ENCODE measurements around the gene SDK1. TPM values are rescaled to one million over a fixed set of nuclear protein-coding genes. Genes with fewer than 3 reads are reported as not detected.

Gene SDK1
- polyA plus RNA-seq, 2 of the 4 experiments (the other 2 are of a cell fraction), result 0.12 to 0.28 TPM

DNA sequence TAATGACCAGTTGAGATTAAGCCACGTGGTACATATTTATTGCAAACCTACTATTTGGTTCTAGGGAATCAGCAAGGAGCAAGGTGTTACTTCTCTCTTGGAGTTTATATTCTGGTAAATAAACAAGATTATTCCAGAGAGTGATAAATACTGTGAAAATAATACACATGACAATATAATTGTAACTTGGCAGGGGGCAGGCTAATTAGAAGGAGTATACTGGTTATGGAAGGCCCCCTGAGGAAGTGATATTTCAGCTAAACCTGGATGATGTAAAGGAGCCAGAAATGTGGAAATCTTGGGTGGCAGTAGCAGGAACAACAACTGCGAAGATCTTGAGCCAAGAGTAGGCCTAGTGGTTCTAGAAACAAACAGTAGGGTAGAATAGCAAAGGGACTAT lies 111.8 kb downstream of the SDK1 start:
- H3K4me2 ChIP-seq, result no peak overlapping the region
- no peak for ATAC-seq
- DNase-seq (ENCODE audit: low read depth in 1 of 2, low spot score in 1 of 2), result no peak
- 6% methylated on average over 2 of the region's 2 CpGs for WGBS (ENCODE audit: missing lambda C conversion rate)
- H3K4me3 ChIP-seq, result no peak overlapping the region
- CTCF ChIA-PET, result interaction anchor here (0.8 kb wide), 1 partner anchor 69 kb away, joined by 3 read pairs; no protein-coding TSS in a partner anchor
- no peak for FAIRE-seq
- no peak overlapping the region for H3K27ac ChIP-seq
- H3K9me3 ChIP-seq, result no peaks in the 10 kb centered on the region
- POLR2A ChIA-PET, result no interaction called here
- H3K4me1 ChIP-seq, result no peaks in the 10 kb centered on the region
- no peak for TF ChIP-seq TP53 (CRISPR knock-in tag; IDR thresholded peaks at IDR 0.05)
- TF ChIP-seq, protein P1, sequence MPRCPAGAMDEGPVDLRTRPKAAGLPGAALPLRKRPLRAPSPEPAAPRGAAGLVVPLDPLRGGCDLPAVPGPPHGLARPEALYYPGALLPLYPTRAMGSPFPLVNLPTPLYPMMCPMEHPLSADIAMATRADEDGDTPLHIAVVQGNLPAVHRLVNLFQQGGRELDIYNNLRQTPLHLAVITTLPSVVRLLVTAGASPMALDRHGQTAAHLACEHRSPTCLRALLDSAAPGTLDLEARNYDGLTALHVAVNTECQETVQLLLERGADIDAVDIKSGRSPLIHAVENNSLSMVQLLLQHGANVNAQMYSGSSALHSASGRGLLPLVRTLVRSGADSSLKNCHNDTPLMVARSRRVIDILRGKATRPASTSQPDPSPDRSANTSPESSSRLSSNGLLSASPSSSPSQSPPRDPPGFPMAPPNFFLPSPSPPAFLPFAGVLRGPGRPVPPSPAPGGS (IDR thresholded peaks at IDR 0.05), result no peak

DNA sequence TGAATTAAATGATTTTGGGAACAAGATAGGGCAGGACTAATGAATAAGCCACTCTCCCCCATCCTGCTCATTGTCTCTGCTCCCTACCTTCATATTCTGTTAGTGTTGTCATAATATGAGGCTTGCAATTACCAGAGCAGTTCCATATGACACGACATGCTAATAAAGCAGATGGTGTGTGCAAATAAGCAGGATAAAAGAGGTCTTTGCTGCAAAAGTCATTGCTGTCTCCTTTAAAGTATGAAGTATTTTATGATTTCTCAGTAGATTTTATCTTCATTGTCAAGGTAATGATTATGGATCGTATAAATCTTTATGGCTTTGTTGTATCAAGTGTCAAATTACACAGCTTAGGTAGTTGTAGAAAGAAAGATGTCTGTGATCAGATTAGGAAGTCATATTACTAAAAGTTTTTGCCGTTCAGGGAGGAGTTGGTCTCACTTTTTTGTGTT lies 114.8 kb downstream of the SDK1 start:
- ChIA-PET CTCF (no interaction called here), POLR2A (no interaction called here)
- Histone ChIP-seq H3K4me2 (no peak overlapping the region), H3K4me3 (no peak overlapping the region), H3K9me3 (no peaks in the 10 kb centered on the region), H3K27ac (no peak overlapping the region), H3K4me1 (no peaks in the 10 kb centered on the region)
- ATAC-seq, result no peak
- no peak for TF ChIP-seq TFCP2L1 (CRISPR knock-in tag; IDR thresholded peaks at IDR 0.05)
- no peak for TF ChIP-seq HOXA7 (CRISPR knock-in tag; IDR thresholded peaks at IDR 0.05)
- no peak for TF ChIP-seq CHD4 (IDR thresholded peaks at IDR 0.05; ENCODE audit: borderline replicate concordance)
- no peak for TF ChIP-seq EHF (CRISPR knock-in tag; IDR thresholded peaks at IDR 0.05)
- no peak for TF ChIP-seq CBX8 (IDR thresholded peaks at IDR 0.05)
- TF ChIP-seq, protein P2, sequence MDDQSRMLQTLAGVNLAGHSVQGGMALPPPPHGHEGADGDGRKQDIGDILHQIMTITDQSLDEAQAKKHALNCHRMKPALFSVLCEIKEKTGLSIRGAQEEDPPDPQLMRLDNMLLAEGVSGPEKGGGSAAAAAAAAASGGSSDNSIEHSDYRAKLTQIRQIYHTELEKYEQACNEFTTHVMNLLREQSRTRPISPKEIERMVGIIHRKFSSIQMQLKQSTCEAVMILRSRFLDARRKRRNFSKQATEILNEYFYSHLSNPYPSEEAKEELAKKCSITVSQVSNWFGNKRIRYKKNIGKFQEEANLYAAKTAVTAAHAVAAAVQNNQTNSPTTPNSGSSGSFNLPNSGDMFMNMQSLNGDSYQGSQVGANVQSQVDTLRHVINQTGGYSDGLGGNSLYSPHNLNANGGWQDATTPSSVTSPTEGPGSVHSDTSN (IDR thresholded peaks at IDR 0.05), result no peak
- no peak for TF ChIP-seq FOSL2 (IDR thresholded peaks at IDR 0.05)
- TF ChIP-seq FOSL2 (CRISPR knock-in tag; IDR thresholded peaks at IDR 0.05), result no peak
- no peak for TF ChIP-seq KDM1A (IDR thresholded peaks at IDR 0.05; ENCODE audit: low read depth)
- TF ChIP-seq ZNF302 (CRISPR knock-in tag; IDR thresholded peaks at IDR 0.05), result no peak
- no peak for TF ChIP-seq CBX2 (IDR thresholded peaks at IDR 0.05; ENCODE audit: borderline replicate concordance, low read depth)
- TF ChIP-seq NR3C1 (IDR thresholded peaks at IDR 0.05), result no peak
- no peak for TF ChIP-seq ZFP36 (IDR thresholded peaks at IDR 0.05; ENCODE audit: borderline replicate concordance, partially characterized antibody)
- TF ChIP-seq, protein P3, sequence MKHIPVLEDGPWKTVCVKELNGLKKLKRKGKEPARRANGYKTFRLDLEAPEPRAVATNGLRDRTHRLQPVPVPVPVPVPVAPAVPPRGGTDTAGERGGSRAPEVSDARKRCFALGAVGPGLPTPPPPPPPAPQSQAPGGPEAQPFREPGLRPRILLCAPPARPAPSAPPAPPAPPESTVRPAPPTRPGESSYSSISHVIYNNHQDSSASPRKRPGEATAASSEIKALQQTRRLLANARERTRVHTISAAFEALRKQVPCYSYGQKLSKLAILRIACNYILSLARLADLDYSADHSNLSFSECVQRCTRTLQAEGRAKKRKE (CRISPR knock-in tag; IDR thresholded peaks at IDR 0.05; ENCODE audit: low read depth), result no peak
- TF ChIP-seq, protein P4, sequence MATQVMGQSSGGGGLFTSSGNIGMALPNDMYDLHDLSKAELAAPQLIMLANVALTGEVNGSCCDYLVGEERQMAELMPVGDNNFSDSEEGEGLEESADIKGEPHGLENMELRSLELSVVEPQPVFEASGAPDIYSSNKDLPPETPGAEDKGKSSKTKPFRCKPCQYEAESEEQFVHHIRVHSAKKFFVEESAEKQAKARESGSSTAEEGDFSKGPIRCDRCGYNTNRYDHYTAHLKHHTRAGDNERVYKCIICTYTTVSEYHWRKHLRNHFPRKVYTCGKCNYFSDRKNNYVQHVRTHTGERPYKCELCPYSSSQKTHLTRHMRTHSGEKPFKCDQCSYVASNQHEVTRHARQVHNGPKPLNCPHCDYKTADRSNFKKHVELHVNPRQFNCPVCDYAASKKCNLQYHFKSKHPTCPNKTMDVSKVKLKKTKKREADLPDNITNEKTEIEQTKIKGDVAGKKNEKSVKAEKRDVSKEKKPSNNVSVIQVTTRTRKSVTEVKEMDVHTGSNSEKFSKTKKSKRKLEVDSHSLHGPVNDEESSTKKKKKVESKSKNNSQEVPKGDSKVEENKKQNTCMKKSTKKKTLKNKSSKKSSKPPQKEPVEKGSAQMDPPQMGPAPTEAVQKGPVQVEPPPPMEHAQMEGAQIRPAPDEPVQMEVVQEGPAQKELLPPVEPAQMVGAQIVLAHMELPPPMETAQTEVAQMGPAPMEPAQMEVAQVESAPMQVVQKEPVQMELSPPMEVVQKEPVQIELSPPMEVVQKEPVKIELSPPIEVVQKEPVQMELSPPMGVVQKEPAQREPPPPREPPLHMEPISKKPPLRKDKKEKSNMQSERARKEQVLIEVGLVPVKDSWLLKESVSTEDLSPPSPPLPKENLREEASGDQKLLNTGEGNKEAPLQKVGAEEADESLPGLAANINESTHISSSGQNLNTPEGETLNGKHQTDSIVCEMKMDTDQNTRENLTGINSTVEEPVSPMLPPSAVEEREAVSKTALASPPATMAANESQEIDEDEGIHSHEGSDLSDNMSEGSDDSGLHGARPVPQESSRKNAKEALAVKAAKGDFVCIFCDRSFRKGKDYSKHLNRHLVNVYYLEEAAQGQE (IDR thresholded peaks at IDR 0.05), result no peak
- no peak for TF ChIP-seq CEBPB (IDR thresholded peaks at IDR 0.05)
- no peak for FAIRE-seq
- DNase-seq (ENCODE audit: low read depth in 1 of 2, low spot score in 1 of 2), result no peak
- WGBS (ENCODE audit: missing lambda C conversion rate), result 30% methylated on average over 3 of the region's 3 CpGs

DNA sequence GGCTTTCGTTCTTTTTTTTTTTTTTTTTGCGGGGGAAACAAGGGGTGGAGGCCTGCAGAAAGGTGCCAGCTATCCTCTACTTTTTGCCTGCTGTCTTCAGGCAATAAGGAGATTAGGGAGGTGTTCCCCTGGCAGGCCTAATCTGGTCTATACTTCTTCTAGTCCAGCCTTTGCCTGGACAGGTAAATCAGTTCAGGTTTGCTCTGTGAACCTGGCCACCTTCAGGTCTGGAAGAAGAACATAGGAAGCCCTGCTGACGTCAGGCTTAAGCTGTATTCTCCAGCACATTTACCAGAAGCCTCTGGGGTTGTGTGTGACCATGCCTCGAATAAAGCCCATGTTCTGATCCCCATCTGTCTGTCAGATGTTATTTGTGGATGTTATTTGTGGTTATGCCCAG lies 115.4 kb downstream of the SDK1 start:
- ATAC-seq, result no peak
- Histone ChIP-seq H3K4me3 (no peak overlapping the region), H3K9me3 (no peaks in the 10 kb centered on the region), H3K4me2 (no peak overlapping the region), H3K27ac (no peak overlapping the region), H3K4me1 (no peaks in the 10 kb centered on the region)
- ChIA-PET POLR2A (no interaction called here), CTCF (no interaction called here)
- DNase-seq (ENCODE audit: low read depth in 1 of 2, low spot score in 1 of 2), result no peak
- TF ChIP-seq EP300 (IDR thresholded peaks at IDR 0.05) (no peak), RARB (CRISPR knock-in tag; IDR thresholded peaks at IDR 0.05) (no peak), HDAC2 (IDR thresholded peaks at IDR 0.05) (no peak), MAFK (IDR thresholded peaks at IDR 0.05; ENCODE audit: partially characterized antibody) (no peak), SREBF2 (IDR thresholded peaks at IDR 0.05) (no peak), ZC3H11A (IDR thresholded peaks at IDR 0.05) (no peak), HEYL (CRISPR knock-in tag; IDR thresholded peaks at IDR 0.05) (no peak)
- TF ChIP-seq, protein P5, sequence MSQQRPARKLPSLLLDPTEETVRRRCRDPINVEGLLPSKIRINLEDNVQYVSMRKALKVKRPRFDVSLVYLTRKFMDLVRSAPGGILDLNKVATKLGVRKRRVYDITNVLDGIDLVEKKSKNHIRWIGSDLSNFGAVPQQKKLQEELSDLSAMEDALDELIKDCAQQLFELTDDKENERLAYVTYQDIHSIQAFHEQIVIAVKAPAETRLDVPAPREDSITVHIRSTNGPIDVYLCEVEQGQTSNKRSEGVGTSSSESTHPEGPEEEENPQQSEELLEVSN (IDR thresholded peaks at IDR 0.05; ENCODE audit: borderline replicate concordance, low read depth), result no peak
- TF ChIP-seq, protein P2 (IDR thresholded peaks at IDR 0.05), result no peak
- no peak for FAIRE-seq
- 29% methylated on average over 4 of the region's 4 CpGs for WGBS (ENCODE audit: missing lambda C conversion rate)

All from A549 (cell line).